HG02759 (cell line): ENCODE measurements around the gene CRYBG2.
"Not testable (repeated sequence)": the region's sequence is repeated elsewhere in the genome, so short reads cannot be mapped to it uniquely, and the experiment has no call there.

Source experiments
- ATAC-seq: cut with Tn5 transposase; IDR thresholded peaks from one replicate; pipeline ENCODE4 v1.9.1; 2021; ENCODE audit warnings: mild to moderate bottlenecking, moderate library complexity; ENCODE audit not compliant: unreplicated experiment

CRYBG2 gene

DNA sequence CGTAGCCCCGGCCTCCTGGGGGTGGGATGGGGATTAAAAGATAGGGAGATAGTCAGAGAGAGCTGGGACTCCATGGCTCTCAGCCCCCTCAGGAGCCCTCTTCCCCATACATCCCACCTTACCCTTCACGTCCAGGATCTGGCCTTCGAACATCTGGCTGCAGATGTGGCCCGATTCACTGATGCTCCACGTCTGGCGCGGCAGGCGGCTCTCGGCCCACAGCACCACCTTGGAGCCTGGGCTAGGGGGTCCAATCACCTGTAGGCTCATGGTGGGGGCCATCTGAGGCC is 31.9 kb downstream of the CRYBG2 start:
- ATAC-seq = no peak

DNA sequence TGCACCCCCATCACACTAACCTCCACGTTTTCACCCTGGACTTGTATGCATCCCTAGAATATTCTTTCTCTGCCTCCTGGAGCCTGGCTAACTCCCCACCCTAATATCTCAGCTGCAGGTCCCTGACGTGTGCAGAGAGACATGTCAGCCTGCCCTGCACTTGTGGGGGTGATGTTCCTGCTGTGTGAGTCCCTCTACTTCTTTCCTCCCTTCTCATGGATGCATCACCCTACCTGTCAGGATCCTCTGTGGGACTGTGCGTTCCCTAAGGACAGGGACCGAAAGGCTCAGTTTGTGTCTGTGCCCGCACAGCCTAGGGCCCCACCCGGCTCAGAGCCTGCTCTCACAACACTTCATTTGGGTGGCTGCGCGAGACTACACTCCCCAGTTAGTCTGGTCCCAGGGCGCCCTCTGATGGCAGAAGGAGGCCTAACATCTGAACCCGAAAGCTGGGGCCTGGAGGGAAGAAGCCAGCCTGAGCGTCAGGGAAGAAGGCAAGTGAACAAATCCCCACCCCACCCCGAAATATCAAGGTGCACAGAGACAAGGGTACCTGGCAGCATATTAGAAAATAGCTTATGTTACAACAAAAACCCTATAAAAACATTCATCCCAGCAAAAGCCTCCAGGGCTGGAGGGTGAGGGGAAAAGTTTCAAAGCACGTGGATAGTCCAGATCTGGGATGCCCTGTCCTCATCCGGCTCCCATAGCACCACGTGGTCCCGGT is 32.5 kb downstream of the CRYBG2 start:
- peak; percentile 43 for ATAC-seq

DNA sequence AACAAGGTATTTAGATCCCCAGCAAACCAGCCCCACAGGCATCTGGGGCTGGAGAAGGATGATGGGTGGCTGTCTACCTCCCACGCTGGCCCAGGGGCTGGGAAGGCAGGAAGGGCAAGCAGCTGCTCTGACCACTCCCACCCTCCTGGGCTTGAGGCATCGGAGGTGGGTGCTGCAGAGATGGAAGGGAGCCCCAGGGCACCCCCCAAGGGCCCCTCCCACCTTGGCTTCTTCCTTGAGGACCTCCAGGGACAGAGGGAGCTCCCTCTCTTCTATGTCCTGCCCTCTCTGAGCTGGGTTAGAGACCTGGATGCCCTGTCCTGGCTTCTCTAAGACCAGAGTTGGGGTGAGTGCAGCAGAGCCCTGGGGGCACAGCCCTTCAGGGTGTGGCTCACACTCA is 33.0 kb downstream of the CRYBG2 start:
- ATAC-seq = no peak

DNA sequence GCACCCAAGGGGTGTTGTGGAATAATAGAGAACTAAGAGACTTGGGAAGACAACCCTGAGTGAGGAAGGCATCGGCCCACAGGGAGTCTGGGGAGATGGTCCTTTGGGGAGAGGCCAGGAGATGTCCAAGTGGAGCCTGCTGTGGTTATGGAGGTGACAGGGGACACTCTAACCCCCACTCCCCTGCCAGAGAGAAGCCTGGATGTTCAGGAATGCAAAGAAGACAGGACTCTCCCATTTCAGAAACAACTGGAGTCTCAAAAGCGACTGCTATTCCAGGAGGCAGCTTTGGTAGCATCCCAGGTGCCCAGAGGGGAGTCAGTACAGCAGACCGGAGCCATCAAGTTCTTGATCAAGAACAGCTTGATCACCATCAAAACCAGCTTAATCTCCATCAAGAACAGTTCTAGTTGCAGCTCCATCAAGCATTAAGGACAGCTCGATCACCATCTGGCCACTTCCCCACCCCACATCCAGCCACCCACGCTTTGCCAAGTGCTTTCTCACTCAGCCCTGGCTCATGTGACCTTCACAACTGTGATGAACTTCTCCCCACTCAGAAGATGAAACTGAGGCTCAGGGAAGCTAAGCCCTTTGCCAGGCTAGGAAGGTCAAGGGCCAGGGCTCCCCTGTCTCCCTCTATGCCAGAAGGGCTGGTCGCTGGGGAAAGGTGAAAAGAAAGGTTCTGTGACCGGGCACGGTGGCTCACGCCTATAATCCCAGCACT is 35.4 kb downstream of the CRYBG2 start:
- ATAC-seq = no peak

DNA sequence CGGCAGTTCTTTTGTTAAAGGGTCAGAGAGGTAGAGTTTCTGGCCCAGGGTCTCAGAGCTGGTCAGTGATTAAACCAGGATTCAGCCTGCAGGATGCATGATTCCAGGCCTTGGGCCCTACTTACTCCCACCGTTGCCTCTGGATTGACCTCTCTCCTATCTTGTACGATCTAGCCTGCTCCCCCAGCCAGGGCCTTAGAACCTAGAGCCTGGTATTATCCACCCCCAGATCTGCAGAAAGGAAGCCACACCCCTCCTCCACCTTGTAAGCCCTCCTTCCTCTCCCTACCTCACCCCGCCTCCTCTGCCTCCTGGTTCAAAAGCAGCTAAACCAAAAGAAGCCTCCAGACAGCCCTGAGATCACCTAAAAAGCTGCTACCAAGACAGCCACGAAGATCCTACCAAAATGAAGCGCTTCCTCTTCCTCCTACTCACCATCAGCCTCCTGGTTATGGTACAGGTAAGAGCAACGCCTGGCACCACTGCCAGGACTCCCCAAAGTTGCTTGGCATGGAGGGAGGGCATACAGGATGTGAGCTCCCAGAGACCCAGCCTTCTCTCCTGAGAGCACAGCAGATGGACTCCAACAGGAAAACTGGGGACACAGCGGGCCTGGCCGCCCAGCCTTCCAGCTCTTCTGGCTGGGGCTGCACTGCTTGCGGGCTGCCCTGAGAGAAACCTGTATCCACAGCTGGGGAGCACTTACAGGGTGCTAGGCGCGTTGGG is 36.2 kb downstream of the CRYBG2 start, which contains the start of gene CD52:
CD52 (plus strand) TSS at position 347 of the 726 bp plus-strand sequence; CDS start at position 407, 60 bp downstream.
- no peak for ATAC-seq

DNA sequence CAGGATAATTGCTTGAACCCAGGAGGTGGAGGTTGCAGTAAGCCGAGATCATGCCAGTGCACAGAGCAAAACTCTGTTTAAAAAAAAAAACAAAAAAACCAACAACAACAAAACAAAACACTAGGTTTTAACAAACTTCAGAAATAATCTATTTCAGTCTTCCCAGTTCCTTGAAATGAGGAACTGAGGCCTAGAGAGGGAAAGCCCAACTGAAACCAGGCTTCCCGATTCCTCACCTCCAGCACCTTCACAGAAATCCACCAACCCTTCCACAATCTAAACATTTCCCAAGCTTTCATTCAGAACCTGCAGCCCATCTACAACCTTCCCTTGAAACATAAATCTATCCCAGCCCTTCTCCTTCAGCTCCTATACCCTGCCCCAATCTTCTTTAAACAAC is 36.8 kb downstream of the CRYBG2 start:
- no peak for ATAC-seq

DNA sequence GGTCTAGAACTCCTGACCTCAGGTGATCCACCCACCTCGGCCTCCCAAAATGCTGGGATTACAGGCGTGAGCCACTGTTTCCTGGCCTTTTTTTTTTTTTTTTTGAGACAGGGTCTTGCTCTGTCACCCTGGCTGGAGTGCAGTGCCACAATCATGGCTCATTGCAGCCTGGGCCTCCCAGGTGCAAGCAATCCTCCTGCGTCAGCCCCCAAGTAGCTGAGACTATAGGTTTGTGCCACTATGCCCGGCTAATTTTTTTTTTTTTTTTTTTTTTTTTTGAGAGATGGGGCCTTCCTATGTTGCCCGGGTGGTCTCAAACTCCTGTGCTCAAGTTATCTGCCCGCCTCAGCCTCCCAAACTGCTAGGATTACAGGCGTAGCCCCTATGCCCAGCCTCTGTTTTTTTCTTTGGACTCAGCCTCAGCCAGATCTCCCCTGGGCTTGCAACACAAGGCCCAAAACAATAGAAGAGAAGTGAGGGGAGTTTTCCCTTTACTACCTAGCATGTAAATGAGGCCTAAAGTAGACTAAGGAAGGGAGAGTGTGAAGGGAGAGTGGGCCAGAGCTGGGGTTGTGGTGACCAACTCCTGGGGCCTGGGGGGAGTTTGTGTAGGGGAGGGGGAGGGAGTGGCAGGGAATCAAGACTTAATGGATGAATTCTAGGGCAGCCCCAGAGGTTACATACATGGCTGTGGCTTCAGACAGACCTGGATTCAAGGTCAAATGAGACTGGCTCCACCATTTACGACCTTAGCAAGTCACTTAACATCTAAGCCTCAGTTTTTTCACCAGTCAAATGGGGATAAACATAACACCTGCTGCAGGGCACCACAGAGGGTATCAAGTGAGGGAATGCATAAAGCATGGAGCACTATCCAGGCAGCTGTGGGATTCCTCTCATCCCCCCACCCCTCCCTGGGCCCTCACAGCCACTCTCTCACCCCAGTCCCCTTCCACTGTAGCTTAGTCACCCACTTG is 37.8 kb downstream of the CRYBG2 start:
- no peak for ATAC-seq

DNA sequence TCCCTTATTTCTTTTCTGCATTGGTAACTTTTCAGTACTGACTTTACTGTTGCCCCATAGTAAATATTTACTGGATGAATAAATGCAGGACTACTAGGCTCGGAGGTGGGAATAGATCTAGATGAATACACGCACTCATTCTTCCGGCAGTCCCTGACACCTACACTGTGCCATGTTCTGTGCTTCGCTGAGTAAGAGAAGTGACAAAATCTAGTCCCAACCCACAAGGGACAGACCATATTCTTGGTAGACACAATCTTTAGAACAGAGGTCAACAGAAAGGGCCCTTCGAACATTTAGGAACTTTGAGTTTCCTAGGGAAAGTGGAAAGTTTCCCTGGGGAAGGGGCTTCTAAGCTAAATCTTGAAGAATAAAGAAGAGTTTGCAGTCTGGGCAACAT is 39.4 kb downstream of the CRYBG2 start:
- no peak for ATAC-seq

DNA sequence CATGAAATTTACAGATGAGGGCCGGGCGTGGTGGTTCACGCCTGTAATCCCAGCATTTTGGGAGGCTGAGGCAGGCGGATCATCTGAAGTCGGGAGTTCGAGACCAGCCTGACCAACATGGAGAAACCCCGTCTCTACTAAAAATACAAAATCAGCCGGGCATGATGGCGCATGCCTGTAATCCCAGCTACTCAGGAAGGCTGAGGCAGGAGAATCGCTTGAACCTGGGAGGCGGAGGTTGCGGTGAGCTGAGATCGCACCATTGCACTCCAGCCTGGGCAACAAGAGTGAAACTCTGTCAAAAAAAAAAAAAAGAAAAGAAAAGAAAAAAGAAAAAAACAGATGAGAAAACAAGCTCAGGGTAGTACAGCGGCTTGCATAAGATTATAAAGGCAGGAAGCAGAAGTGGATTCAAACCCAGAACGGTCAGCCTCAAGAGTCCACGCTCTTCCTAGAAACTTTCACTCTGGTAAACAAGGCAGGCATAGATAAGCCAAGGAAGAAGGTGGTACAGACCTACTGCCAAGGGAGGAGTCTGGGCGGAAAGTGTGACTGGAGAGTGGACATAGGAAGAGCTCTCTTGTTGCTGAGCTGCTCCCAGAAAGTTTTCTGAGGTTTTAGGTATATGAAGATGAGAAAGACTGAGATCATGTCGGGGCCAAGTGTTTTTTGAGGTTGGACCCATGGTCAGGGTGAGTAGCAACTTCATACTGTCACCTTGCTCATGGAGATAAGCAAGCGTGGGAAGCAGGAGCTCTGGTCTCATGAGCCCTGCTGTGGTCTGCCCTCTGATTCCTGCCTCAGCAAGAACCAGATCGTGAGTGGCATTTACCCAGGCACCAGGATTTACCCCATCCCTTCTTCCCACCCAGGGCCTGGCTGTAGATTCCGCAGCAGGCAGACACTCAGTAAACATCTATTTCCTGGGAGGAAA is 45.7 kb downstream of the CRYBG2 start:
- ATAC-seq = not testable (repeated sequence)

DNA sequence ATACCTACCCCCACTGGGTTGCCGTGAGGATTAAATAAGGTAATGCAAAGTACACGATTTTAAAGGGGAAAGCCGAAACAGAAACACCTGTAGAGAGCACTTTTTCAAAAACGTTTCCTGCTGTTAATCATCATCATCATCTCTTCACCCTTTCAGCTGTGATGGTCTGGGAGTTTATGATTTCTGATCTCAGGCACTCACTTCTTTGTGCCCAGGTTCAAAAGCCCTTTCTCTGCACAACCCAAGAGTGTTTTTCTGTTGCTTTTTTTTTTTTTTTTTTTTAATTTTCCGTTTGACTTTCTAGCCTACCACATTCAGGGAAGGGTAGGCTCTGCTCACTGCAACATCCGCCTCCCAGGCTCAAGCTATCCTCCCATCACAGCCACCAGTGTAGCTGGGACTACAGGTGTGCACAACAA is 46.6 kb downstream of the CRYBG2 start:
- no peak for ATAC-seq

DNA sequence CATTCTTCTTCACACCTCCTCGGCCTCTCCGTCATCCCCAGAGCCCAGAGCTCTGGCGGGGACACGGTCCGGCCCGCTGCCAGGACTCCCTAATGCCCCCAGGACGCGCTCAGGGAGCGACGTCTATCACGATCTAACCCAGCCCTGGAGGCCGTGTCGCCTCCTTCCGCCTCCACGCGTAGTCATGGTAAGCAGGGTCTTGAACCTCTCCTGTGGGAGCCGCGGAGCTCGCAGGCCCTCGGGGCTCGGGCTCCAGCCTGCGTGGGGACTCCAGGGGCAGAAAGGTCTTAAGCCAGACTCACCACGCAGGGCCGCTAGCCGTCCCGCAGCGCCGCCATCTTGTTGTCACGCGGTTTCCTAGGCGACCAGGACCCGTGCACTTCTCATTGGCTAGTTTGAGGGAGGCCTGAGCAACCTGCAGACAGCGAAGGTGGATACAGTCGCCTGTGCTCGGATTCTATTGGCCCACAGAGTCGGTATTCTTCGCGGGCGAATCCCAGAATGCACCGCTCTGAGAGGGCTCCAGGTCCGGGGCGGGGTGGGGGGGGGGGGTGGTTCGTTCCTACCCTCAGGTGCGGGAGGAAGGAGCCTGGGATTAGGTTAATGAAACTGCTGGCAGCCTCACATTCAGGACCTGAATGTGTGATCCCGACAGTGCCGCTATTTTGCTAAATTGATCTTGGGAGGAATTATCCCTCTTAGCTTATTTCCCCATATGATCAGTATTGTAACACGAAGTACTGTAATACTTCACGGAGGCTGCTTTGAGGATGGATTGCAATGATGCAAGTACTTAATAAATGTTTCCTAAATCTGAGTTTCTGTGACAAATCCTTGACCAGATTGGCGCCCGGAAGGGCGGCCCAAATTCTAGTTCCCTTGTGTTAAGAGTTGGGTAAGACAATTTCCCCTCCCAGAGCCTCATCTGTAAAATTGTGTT is 47.4 kb downstream of the CRYBG2 start, which contains the start of gene UBXN11:
UBXN11 (minus strand) TSS at position 347 of the 940 bp plus-strand sequence. CDS start 3,753 bp downstream, outside the sequence.
- ATAC-seq = peak; percentile 98

DNA sequence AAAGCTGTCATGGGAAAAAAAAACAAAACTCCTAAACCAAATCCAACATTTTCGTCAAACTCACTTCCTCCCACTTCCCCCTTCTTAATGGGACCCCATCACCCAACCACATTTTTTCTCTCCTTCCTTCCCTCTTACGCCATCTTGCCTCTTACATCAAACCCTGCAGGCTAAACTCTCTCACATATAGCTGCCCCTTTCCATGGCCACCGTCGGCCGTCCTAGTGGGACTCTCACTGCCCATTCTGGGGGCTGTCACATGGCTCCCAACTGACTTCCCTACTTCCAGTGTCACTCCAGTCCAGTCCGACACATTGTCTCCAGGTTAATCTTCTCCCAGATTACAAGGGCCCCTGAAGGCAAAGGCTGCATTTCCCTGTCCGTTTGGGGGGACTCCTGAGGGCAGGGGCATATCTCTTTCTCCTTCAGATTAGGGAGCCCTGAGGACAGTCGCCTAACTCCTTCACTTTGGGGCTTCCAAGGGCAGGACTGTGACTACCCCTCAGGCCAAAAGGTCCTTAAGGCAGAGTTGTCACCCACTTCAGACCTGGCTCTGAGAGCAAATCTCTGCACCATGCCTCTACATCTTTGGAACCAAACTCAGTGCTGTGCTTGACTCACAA is 48.2 kb downstream of the CRYBG2 start:
- peak; percentile 8 for ATAC-seq

DNA sequence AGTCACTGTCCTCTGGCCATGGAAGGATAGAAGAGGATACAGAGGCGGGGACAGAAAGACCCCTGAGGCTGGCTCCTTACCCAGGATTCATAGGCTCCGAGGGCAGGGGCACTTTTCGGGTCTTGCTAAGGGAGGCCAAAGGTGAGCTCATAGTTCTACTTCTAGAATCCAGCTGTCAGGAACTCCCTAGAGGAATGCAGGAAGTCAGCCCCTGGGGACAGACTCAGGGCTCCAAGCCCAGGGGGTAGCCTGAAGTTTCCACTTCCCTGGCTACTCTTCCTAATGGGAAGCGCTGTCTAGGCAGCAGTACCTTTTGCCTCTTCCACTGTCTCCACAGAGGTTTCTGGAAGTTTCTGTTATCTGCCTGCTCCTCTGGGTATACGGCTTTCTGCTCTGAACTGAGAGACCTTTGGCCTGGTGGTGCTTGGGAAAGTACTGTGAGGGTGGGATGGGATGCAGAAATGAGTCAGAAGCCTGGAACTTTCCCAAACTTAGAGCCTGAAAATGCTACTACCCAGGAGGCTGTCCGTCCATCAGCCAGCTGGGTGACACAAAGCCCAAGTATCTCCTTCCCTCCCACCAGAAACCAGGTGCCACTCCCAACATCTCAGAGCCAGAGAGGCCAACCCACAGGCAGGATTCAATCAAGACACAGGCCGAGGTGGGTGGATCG is 51.1 kb downstream of the CRYBG2 start:
- ATAC-seq = no peak

DNA sequence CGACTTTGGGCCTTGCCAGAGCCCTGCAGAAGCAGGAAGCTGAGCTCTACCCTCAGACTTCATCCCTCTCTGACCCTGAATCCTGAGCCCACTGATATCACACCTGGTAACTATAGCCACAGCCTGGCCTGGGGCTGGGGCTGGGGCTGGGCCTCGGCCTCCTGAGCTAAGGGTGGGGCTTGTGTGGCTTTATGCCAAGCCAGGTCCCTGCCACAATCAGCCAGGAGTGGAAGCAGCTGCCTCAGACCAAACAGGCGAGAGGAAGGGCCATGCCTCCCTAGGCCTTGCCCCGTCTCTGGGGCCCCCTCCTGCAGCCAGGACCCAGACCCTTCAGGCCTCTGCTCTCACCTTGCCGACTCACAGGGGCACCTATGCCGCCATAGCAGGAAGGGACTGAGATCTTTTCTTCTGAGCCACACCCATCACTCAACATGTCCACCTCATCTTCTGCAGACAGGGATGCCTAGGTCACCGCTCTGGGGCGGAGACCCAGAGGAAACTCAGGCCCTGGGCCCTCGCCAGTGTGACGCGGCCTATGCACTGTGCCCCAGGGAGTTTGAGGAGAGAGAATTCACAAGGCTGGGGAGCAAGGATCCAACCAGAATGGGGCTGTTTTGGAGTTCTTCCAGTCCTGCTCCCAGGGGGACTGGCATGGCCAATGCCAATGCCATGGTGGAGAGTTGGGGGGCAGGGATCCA is 53.2 kb downstream of the CRYBG2 start:
- ATAC-seq = no peak

DNA sequence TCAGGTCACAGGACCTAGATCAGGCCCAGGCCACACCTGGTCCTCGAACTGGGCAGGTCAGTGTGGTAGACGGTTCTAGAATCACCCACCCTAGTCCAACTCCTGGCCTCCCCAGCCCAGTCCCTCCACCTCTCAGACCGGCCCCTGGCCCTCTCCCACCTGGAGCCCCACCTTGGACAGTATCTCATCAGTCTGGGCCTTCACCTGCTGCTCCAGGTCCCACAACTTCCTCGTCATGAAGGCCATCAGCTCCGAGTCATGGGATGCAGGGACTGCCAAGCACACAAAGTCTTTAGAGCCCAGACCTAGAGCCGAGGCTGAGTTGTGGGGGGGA is 56.2 kb downstream of the CRYBG2 start:
- no peak for ATAC-seq

DNA sequence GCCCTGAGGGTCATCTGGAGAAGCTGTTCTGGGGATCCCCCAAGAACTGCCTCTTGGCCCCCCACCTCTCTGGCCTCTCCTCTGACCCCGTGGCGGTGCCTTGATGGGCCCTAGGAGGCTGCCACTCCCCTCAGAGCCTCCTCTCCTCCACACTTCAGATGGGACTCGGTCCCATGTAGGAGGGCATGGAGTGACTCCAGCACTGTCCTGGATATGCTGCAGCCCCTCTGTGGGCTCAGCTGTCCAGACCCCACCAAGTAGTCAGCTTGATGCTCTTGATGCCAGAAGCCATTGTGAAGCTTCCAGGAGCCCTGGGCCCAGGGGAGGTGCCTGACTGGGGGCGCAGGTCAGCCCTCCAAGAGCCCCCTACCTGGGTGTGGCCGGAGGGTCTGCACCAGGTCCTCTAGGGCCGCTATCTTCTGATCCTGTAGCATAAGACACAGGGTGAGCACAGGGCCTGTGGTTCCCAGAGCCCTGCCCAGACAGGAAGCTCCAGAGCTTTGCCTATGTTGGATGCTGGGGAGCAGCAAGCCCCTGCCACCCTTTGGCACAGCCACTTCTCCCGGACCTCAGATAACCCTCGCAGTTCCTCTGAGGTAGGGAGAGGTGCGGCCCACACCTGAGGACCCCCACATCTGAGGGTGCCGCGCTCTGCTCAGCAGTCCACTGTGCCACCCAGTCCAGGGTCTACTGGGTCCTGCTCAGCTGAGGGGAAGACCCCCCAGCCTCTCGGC is 56.7 kb downstream of the CRYBG2 start:
- ATAC-seq = no peak
